GM12801 (cell line): ENCODE results near the gene FXYD2.

Experiments
- CTCF ChIP-seq: IDR thresholded peaks from one replicate; pipeline ENCODE4 v1.5.1; 2011; ENCODE audit warnings: control low read depth; ENCODE audit not compliant: insufficient read length; ENCODE audit errors: extremely low read depth

FXYD2 gene

GRCh38 chr11:117824571-117825537 is at the start of gene FXYD2:
FXYD2 (minus strand) TSS chr11:117824744; CDS start chr11:117824678, 66 bp downstream.
- TF ChIP-seq CTCF = no peak

- TF ChIP-seq CTCF = no peak
Measured at GRCh38 chr11:117873828-117874125, 49.2 kb upstream of the FXYD2 start.

GRCh38 chr11:117872975-117873827 is 48.7 kb upstream of the FXYD2 start:
- TF ChIP-seq CTCF = no peak

GRCh38 chr11:117872420-117872961 is 47.9 kb upstream of the FXYD2 start:
- no peak for TF ChIP-seq CTCF

DNA sequence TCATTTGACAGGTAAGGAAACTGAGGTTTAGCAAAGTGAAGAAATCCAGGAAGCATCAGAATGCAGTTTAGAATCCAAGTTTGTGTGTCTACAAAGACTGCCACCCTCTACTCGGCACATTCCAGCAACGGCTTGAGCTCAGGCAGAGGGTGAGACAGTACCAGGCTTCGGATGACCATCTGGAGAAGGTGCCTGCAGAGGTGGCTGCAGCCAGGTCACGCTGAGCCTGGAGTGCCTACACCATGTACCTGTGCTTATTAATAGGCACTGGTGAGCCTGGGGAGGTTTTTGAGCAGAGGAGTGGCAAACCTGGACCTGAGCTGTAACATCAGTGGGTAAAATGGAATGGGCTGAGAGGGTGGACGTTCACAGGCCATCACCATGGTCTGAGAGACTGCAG is 47.2 kb upstream of the FXYD2 start:
- no peak for TF ChIP-seq CTCF

DNA sequence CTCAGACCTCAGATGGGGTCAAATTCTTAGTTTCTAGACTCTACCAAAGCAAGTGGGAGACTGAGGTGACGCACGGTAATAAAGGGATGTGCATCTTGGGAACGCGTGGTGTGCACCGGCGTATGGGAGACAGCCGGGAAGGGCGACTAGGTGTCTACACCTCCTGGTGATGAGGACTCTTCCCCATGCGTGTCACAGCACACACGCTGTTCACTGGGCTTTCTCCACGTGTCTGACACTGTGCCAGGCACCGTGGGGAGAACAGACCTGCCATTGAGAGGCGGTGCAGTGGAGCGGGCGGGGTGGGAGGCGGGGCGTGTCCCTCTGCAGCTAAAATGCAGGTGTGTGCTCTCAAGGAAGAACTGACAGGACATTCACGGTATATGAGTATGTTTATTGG is 46.6 kb upstream of the FXYD2 start:
- TF ChIP-seq CTCF = no peak
